Smooth muscle cell (in vitro differentiated cells): Measurements from ENCODE around the gene TFF1. TPM values are rescaled to one million over a fixed set of nuclear protein-coding genes. Genes with fewer than 3 reads are reported as not detected.

Experiments
- DNase-seq: peaks from one replicate; lab custom pipeline; 2025; ENCODE audit not compliant: unreplicated experiment; lab: John Stamatoyannopoulos, UW
- H2AFZ ChIP-seq: fragments of 200-600 bp; sonication (generic); 2 replicates; pipeline ENCODE4 v1.6.0; 2016; ENCODE audit warnings: antibody characterized with exemption, low read depth, mild to moderate bottlenecking
- H3F3A ChIP-seq: fragments of 200-600 bp; sonication (generic); 2 replicates; pipeline ENCODE4 v1.6.0; 2017; ENCODE audit warnings: antibody characterized with exemption, low read depth
- H3K27ac ChIP-seq: fragments of 200-600 bp; sonication (generic); 2 replicates; pipeline ENCODE4 v1.5.1; 2016; ENCODE audit warnings: low read depth, mild to moderate bottlenecking
- H3K27me3 ChIP-seq: fragments of 200-600 bp; sonication (generic); 2 replicates; pipeline ENCODE4 v1.6.1; 2016; ENCODE audit warnings: low read depth, mild to moderate bottlenecking
- H3K36me3 ChIP-seq: fragments of 200-600 bp; sonication (generic); 2 replicates; pipeline ENCODE4 v1.5.1; 2016; ENCODE audit warnings: low read depth
- H3K4me1 ChIP-seq: fragments of 200-600 bp; sonication (generic); 2 replicates; pipeline ENCODE4 v1.5.1; 2016; ENCODE audit warnings: low read depth
- H3K4me2 ChIP-seq: fragments of 200-600 bp; sonication (generic); 2 replicates; pipeline ENCODE4 v1.6.0; 2016; ENCODE audit warnings: mild to moderate bottlenecking
- H3K4me3 ChIP-seq: fragments of 200-600 bp; sonication (generic); 2 replicates; pipeline ENCODE4 v1.5.1; 2016; ENCODE audit warnings: mild to moderate bottlenecking
- H3K79me2 ChIP-seq: fragments of 200-600 bp; sonication (generic); 2 replicates; pipeline ENCODE4 v1.6.0; 2016; ENCODE audit warnings: low read depth, mild to moderate bottlenecking
- H3K9ac ChIP-seq: fragments of 200-600 bp; sonication (generic); 2 replicates; pipeline ENCODE4 v1.6.0; 2016; ENCODE audit warnings: low read depth
- H3K9me3 ChIP-seq: fragments of 200-600 bp; sonication (generic); replicated peaks from 2 replicates; pipeline ENCODE4 v1.5.1; 2016; ENCODE audit warnings: low read depth
- H4K20me1 ChIP-seq: fragments of 200-600 bp; sonication (generic); 2 replicates; pipeline ENCODE4 v1.6.0; 2016; ENCODE audit warnings: low read depth
- CTCF ChIP-seq: fragments of 200-600 bp; sonication (generic); IDR thresholded peaks from 2 replicates; pipeline ENCODE4 v1.5.1; 2017; ENCODE audit warnings: borderline replicate concordance, mild to moderate bottlenecking, antibody characterized with exemption; ENCODE audit not compliant: insufficient read depth, poor library complexity, severe bottlenecking
- WGBS: methylation state at CpG from one replicate; pipeline ENCODE4 v1.1.7; 2016; ENCODE audit warnings: low lambda C conversion rate; 5-methylcytosine and 5-hydroxymethylcytosine counted together
- polyA plus RNA-seq: library from polyadenylated mRNA; unstranded; fragments of >200 nt; fragmentation: Nextera tagmentation; extraction: Ambion mirVana; gene quantifications from 2 replicates; pipeline ENCODE4 v1.2.1, GENCODE V29; 2016
- total RNA-seq: library from RNA; depleted of rRNA; stranded (reverse); fragments of >200 nt; gene quantifications from 2 replicates; pipeline ENCODE4 v1.2.3, GENCODE V29; 2014

TFF1 gene
- total and polyA plus RNA-seq, 2 experiments from 2014 or later: 7.9 to 8.6 TPM

GRCh38 chr21:42377951-42378340 is 11.6 kb upstream of the TFF1 start:
- H3K9ac ChIP-seq: no peak overlapping the region
- no peak overlapping the region for H2AFZ ChIP-seq
- H3F3A ChIP-seq: no peaks in the 10 kb centered on the region
- H3K27me3 ChIP-seq: no peaks in the 10 kb centered on the region
- no peaks in the 10 kb centered on the region for H3K9me3 ChIP-seq
- H3K36me3 ChIP-seq: no peaks in the 10 kb centered on the region
- H3K27ac ChIP-seq: no peak overlapping the region
- no peak for DNase-seq
- WGBS: 81% methylated on average over 5 of the region's 5 CpGs
- H4K20me1 ChIP-seq: no peaks in the 10 kb centered on the region
- no peak overlapping the region for H3K4me2 ChIP-seq
- no peaks in the 10 kb centered on the region for H3K79me2 ChIP-seq
- H3K4me1 ChIP-seq: no peaks in the 10 kb centered on the region
- TF ChIP-seq CTCF: no peak
- no peak overlapping the region for H3K4me3 ChIP-seq

- WGBS: 86% methylated on average over 24 of the region's 24 CpGs
- no peak overlapping the region for H3K4me2 ChIP-seq
- no peak overlapping the region for H3K27ac ChIP-seq
- no peaks in the 10 kb centered on the region for H3K27me3 ChIP-seq
- TF ChIP-seq CTCF: no peak
- no peak for DNase-seq
- H3K4me1 ChIP-seq: no peaks in the 10 kb centered on the region
- H3K36me3 ChIP-seq: no peaks in the 10 kb centered on the region
- H2AFZ ChIP-seq: no peak overlapping the region
- no peaks in the 10 kb centered on the region for H4K20me1 ChIP-seq
- no peaks in the 10 kb centered on the region for H3K79me2 ChIP-seq
- H3K9ac ChIP-seq: no peak overlapping the region
- no peaks in the 10 kb centered on the region for H3F3A ChIP-seq
- no peaks in the 10 kb centered on the region for H3K9me3 ChIP-seq
- no peak overlapping the region for H3K4me3 ChIP-seq
Measured at GRCh38 chr21:42377211-42377950, 11.0 kb upstream of the TFF1 start.

- H3F3A ChIP-seq: no peaks in the 10 kb centered on the region
- WGBS: 91% methylated on average over 31 of the region's 32 CpGs
- TF ChIP-seq CTCF: no peak
- no peaks in the 10 kb centered on the region for H3K79me2 ChIP-seq
- H3K9ac ChIP-seq: no peak overlapping the region
- H3K9me3 ChIP-seq: no peaks in the 10 kb centered on the region
- H2AFZ ChIP-seq: no peak overlapping the region
- no peaks in the 10 kb centered on the region for H3K4me1 ChIP-seq
- H3K4me2 ChIP-seq: no peak overlapping the region
- H3K36me3 ChIP-seq: no peaks in the 10 kb centered on the region
- DNase-seq: no peak
- no peak overlapping the region for H3K27ac ChIP-seq
- no peaks in the 10 kb centered on the region for H3K27me3 ChIP-seq
- no peaks in the 10 kb centered on the region for H4K20me1 ChIP-seq
- H3K4me3 ChIP-seq: no peak overlapping the region
Measured at GRCh38 chr21:42376338-42376982, 10.1 kb upstream of the TFF1 start.
